ENCODE data around the gene MCOLN2.

The MCOLN2 gene

DNA sequence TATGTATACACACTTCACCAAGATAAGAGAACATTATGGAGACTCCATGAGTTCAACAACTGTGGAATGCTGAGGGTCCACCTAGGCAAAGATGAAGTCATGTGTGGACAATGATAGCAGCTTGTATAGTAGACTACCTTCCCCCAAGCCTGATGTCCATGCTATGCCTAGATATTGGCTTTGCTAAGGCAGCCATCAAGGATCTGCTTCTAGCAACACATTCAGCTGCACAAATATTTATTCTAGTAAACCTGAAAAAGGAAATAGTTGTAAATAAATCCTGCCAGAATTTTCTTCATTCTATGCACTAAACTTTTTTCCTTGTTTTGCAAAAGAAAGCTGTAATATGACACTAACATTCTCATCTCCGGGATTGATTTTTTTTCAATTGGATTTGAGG is 96.9 kb downstream of the MCOLN2 start:
- Histone ChIP-seq H2AFZ (ENCODE audit: low read depth, low read length) (no peak overlapping the region), H3K27ac (ENCODE audit: low read length) (no peak overlapping the region), H3K36me3 (ENCODE audit: insufficient read depth, low read length) (no peaks in the 10 kb centered on the region), H3K9ac (ENCODE audit: low read depth, low read length) (no peak overlapping the region), H3K4me1 (ENCODE audit: insufficient read depth, low read length) (no peaks in the 10 kb centered on the region), H3K27me3 (ENCODE audit: insufficient read depth, low read length, poor library complexity) (no peaks in the 10 kb centered on the region), H3K4me3 (ENCODE audit: low read depth in 1 of 2, low read length in 2 of 2) (no peak overlapping the region), H3K79me2 (ENCODE audit: insufficient read depth, low read length) (no peaks in the 10 kb centered on the region), H3K4me2 (ENCODE audit: insufficient read depth, low read length) (no peak overlapping the region), H3K9me3 (ENCODE audit: insufficient read depth, low read length, severe bottlenecking) (no peaks in the 10 kb centered on the region), H4K20me1 (ENCODE audit: insufficient read depth, low read length) (no peaks in the 10 kb centered on the region)
- no peak for DNase-seq
- TF ChIP-seq EZH2 (IDR thresholded peaks at IDR 0.05; ENCODE audit: borderline replicate concordance, low read depth, low read length, severe bottlenecking) (no peak), CTCF (IDR thresholded peaks at IDR 0.05; ENCODE audit: borderline replicate concordance, extremely low read depth, low read length, poor library complexity, severe bottlenecking) (no peak)
- no peak for ATAC-seq (ENCODE audit: insufficient read depth, low read depth)

- H3K9ac ChIP-seq (ENCODE audit: low read depth, low read length), result no peak overlapping the region
- TF ChIP-seq EZH2 (IDR thresholded peaks at IDR 0.05; ENCODE audit: borderline replicate concordance, low read depth, low read length, severe bottlenecking), result no peak
- ATAC-seq (ENCODE audit: insufficient read depth, low read depth), result no peak
Measured at GRCh38 chr1:84896279-84896678, 100.6 kb downstream of the MCOLN2 start.

DNA sequence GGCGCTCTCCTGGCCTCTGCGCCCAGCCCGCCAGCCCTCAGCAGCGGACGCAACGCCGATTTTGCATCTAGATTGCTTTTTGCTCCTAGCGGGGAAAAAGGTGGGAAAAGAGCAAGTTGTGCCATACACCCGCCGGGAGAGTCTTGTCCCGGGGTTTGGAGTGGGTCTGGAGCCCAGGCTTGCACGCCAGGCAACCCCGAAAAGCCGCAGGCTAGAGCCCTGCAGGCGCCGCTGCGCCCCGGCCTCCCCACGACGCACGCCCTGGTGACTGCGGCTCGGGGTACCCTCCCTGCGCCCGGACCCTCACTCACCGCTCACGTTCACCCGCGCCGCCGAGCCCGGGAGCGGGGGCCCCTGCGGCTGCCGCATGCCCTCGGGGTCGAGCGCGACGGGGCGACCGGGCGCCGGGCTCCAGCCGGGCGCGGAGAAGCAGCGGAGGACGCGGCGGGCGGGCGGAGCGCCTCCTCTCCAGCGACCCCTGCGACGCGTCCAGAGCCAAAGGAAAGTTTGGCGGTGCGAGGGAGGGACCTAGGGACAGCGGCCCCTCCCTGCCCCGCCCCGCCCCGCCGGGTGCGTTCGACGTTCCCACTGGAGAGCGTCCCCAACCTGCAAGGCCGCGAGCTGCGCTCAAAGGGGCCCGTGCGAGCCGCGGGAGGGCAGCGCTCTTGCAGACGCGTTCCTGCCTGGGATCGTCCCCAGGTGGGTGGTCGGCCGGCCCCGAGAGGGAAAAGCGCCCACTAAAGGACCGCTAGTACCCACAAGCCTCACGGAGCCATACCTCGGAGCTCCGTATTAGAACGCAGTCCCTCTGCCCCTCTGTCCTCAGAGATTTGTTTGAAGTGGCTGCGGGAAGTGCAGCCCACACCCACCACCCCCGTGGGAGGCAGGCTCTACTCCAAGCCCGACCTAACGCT is 104.0 kb downstream of the MCOLN2 start, which contains the start of gene LPAR3:
TSS of gene LPAR3 (minus strand) at position 502 of the 914 bp plus-strand sequence. CDS start 27,086 bp downstream, outside the sequence.
- Histone ChIP-seq H4K20me1 (ENCODE audit: insufficient read depth, low read length) (no peaks in the 10 kb centered on the region), H3K9me3 (ENCODE audit: insufficient read depth, low read length, severe bottlenecking) (no peaks in the 10 kb centered on the region), H3K9ac (ENCODE audit: low read depth, low read length) (no peak within 1 kb of the TSS), H3K79me2 (ENCODE audit: insufficient read depth, low read length) (no peaks in the 10 kb centered on the region), H3K36me3 (ENCODE audit: insufficient read depth, low read length) (no peaks in the 10 kb centered on the region), H3K4me2 (ENCODE audit: insufficient read depth, low read length) (no peak within 1 kb of the TSS), H3K27me3 (ENCODE audit: insufficient read depth, low read length, poor library complexity) (no peaks in the 10 kb centered on the region), H2AFZ (ENCODE audit: low read depth, low read length) (no peak within 1 kb of the TSS), H3K27ac (ENCODE audit: low read length) (no peak within 1 kb of the TSS), H3K4me1 (ENCODE audit: insufficient read depth, low read length) (no peaks in the 10 kb centered on the region), H3K4me3 (ENCODE audit: low read depth in 1 of 2, low read length in 2 of 2) (no peak within 1 kb of the TSS)
- no peak for DNase-seq
- TF ChIP-seq CTCF (IDR thresholded peaks at IDR 0.05; ENCODE audit: borderline replicate concordance, extremely low read depth, low read length, poor library complexity, severe bottlenecking) (no peak), EZH2 (IDR thresholded peaks at IDR 0.05; ENCODE audit: borderline replicate concordance, low read depth, low read length, severe bottlenecking) (no peak)
- ATAC-seq (ENCODE audit: insufficient read depth, low read depth), result no peak

More at GRCh38 chr1:84896279-84896678, 100.6 kb downstream of the MCOLN2 start:
- H3K79me2 ChIP-seq (ENCODE audit: insufficient read depth, low read length), result no peaks in the 10 kb centered on the region
- no peaks in the 10 kb centered on the region for H4K20me1 ChIP-seq (ENCODE audit: insufficient read depth, low read length)
- H3K27ac ChIP-seq (ENCODE audit: low read length), result no peak overlapping the region
- H3K4me3 ChIP-seq (ENCODE audit: low read depth in 1 of 2, low read length in 2 of 2), result no peak overlapping the region
- no peaks in the 10 kb centered on the region for H3K9me3 ChIP-seq (ENCODE audit: insufficient read depth, low read length, severe bottlenecking)
- H3K4me2 ChIP-seq (ENCODE audit: insufficient read depth, low read length), result no peak overlapping the region
- no peak for DNase-seq
- H3K36me3 ChIP-seq (ENCODE audit: insufficient read depth, low read length), result no peaks in the 10 kb centered on the region
- no peaks in the 10 kb centered on the region for H3K4me1 ChIP-seq (ENCODE audit: insufficient read depth, low read length)
- H3K27me3 ChIP-seq (ENCODE audit: insufficient read depth, low read length, poor library complexity), result no peaks in the 10 kb centered on the region
- no peak overlapping the region for H2AFZ ChIP-seq (ENCODE audit: low read depth, low read length)

DNA sequence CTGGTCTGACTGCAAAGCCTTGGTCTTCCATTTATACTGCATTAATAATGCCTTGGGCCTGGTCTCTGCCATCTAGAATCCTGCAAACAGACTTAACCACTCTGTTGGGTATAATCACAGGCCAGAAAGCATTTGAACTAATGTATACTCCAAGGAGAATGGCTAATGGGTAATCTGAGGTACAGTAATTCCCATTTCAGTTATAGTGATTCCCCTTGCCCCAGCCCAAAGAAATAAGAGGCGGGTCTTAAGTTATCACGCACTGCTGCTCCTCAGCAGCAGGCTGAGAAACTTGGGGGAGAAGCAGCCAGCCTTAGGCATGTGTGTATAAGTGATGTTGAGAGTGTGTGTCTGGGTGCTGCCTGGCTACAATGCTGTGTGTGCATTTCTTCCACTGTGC is 106.3 kb downstream of the MCOLN2 start:
- Histone ChIP-seq H3K27ac (ENCODE audit: low read length) (no peak overlapping the region), H3K79me2 (ENCODE audit: insufficient read depth, low read length) (no peaks in the 10 kb centered on the region), H3K9me3 (ENCODE audit: insufficient read depth, low read length, severe bottlenecking) (no peaks in the 10 kb centered on the region), H4K20me1 (ENCODE audit: insufficient read depth, low read length) (no peaks in the 10 kb centered on the region), H3K4me1 (ENCODE audit: insufficient read depth, low read length) (no peaks in the 10 kb centered on the region), H3K9ac (ENCODE audit: low read depth, low read length) (no peak overlapping the region), H3K27me3 (ENCODE audit: insufficient read depth, low read length, poor library complexity) (no peaks in the 10 kb centered on the region), H3K4me3 (ENCODE audit: low read depth in 1 of 2, low read length in 2 of 2) (no peak overlapping the region), H2AFZ (ENCODE audit: low read depth, low read length) (no peak overlapping the region), H3K4me2 (ENCODE audit: insufficient read depth, low read length) (no peak overlapping the region), H3K36me3 (ENCODE audit: insufficient read depth, low read length) (no peaks in the 10 kb centered on the region)
- DNase-seq (no peak), ATAC-seq (ENCODE audit: insufficient read depth, low read depth) (no peak)
- TF ChIP-seq CTCF (IDR thresholded peaks at IDR 0.05; ENCODE audit: borderline replicate concordance, extremely low read depth, low read length, poor library complexity, severe bottlenecking) (no peak), EZH2 (IDR thresholded peaks at IDR 0.05; ENCODE audit: borderline replicate concordance, low read depth, low read length, severe bottlenecking) (no peak)

Measured in DND-41 (cell line).